ENCODE results near the gene ATP2C2. TPM values are rescaled to one million over a fixed set of nuclear protein-coding genes. Genes with fewer than 3 reads are reported as not detected.
"Not testable (repeated sequence)": the region's sequence is repeated elsewhere in the genome, so short reads cannot be mapped to it uniquely, and the experiment has no call there.

ATP2C2 gene
- total RNA-seq, 1 donor from 2014 or later, result not detected

DNA sequence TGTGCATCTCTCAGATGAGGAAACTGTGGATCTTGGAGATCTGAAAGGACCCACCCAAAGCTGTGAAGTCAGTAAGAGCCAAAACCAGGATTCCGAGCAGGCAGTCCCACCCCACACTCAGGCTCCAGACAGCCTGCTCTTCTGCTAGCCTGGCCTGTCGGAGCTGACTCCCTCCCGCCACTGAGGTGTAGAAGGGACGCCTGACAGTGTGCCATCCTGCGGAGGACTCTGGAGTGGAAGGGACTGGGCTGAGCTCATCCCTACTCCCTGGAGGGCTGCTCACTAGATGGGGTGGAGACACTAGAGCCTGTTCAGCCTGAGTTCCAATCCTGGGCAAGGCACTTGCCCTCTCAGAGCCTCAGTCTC lies 37.7 kb upstream of the ATP2C2 start:
- H3K36me3 Mint-ChIP-seq (ENCODE audit: low read depth), result no peaks in the 10 kb centered on the region
- peaks cover 2% of the 10 kb centered on the region for H3K27me3 Mint-ChIP-seq (ENCODE audit: low read depth)
- H3K27ac Mint-ChIP-seq, result no peak overlapping the region
- H3K4me1 Mint-ChIP-seq (ENCODE audit: low read depth), result no peaks in the 10 kb centered on the region
- H3K4me3 Mint-ChIP-seq (ENCODE audit: low read depth), result no peak overlapping the region
- H3K9me3 Mint-ChIP-seq, result peaks cover 5% of the 10 kb centered on the region
- intact Hi-C loops (cut with micrococcal nuclease), result no loop called here
- no peak for DNase-seq (ENCODE audit: low spot score)

DNA sequence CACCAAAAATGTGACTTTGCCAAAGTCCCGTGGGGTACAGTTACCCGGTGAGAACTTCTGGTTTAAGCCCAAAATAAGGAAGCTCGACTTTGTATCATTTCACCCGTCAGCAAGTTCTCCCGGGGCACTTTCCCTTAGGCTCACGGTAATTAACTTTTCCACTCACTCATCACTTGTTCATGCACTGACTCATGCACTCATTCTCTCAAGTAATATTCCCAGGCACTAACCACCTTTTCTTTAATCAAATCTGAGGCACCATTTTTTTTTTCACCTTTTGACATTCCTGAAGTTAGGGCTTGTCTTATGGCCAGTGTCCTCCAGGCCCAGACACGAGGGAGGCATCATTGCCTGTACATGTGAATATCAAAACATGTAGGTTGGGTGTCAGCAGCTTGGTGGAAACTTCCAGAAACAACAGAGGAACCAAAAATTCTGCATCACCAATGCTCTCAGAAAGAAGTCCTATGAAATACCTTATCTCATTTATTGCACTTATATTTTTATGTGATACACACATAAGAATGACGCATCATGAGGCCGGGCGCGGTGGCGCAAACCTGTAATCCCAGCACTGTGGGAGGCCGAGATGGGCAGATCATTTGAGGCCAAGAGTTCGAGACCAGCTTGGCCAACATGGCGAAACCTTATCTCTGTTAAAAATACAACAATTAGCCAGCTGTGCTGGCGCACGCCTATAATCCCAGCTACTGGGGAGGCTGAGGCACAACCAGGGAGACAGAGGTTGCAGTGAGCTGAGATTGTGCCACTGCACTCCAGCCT lies 36.1 kb upstream of the ATP2C2 start:
- H3K4me1 Mint-ChIP-seq (ENCODE audit: low read depth), result no peaks in the 10 kb centered on the region
- H3K4me3 Mint-ChIP-seq (ENCODE audit: low read depth), result no peak overlapping the region
- no peaks in the 10 kb centered on the region for H3K36me3 Mint-ChIP-seq (ENCODE audit: low read depth)
- H3K27me3 Mint-ChIP-seq (ENCODE audit: low read depth), result peaks cover 3% of the 10 kb centered on the region
- no peak overlapping the region for H3K27ac Mint-ChIP-seq
- intact Hi-C loops (cut with micrococcal nuclease), result no loop called here
- no peak for DNase-seq (ENCODE audit: low spot score)
- peaks cover 6% of the 10 kb centered on the region for H3K9me3 Mint-ChIP-seq

DNA sequence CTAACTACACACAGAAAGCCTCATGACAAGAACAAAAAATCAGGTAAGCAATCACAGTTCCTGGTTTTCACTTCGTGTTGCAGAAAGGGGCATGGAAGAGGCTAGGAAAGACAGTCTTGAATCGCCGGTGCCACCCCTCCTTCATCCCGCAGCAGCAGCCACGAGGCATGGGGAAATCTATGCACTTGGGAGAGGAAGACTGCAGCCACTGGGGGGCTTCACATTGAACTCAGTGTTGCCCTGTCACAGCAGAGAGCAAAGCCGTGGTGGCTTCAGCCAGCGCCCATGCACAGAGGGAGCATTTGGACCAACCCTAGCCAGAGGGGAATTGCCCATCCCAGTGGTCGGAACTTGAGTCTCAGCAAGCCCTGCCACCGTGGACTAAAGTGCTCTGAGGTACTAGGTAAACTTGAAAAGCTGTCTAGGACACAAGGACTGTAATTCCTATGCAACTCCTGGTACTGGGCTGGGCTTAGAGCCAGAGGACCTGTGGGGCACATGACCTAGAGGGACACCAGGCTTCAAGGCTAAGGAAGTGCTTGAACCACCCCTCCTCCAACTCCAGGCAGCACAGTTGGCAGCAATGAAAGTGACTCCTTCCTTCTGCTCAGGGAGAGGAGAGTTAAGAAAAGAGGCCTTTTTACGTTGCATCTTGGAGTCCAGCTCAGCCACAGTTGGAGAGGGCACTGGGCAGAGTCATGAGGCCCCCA lies 35.2 kb upstream of the ATP2C2 start:
- Mint-ChIP-seq H3K4me1 (ENCODE audit: low read depth) (no peaks in the 10 kb centered on the region), H3K27me3 (ENCODE audit: low read depth) (peaks cover 3% of the 10 kb centered on the region), H3K9me3 (peaks cover 10% of the 10 kb centered on the region), H3K36me3 (ENCODE audit: low read depth) (no peaks in the 10 kb centered on the region), H3K27ac (no peak overlapping the region), H3K4me3 (ENCODE audit: low read depth) (no peak overlapping the region)
- DNase-seq (ENCODE audit: low spot score), result no peak
- intact Hi-C loops (cut with micrococcal nuclease), result no loop called here

DNA sequence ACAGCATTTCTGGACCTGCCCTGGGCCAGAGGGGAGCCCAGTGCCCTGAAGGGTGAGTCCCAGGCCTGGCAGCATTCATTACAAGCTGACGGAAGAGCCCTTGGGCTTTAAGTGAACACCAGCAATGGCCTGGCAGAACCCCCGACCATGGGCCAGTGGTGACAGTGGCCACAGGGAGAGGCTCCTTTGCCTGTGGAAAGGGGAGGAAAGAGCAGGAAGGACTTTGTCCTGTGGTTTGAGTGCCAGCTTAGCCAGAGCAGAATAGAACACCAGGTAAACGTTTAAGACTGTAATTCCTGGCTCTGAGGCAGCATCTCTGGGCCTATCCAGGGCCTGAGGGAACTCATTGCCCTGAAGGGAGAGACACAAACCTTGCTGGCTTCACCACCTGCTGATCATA lies 34.3 kb upstream of the ATP2C2 start:
- Mint-ChIP-seq H3K36me3 (ENCODE audit: low read depth) (no peaks in the 10 kb centered on the region), H3K27ac (no peak overlapping the region), H3K4me1 (ENCODE audit: low read depth) (no peaks in the 10 kb centered on the region), H3K27me3 (ENCODE audit: low read depth) (peaks cover 4% of the 10 kb centered on the region), H3K4me3 (ENCODE audit: low read depth) (no peak overlapping the region), H3K9me3 (peaks cover 10% of the 10 kb centered on the region)
- intact Hi-C loops (cut with micrococcal nuclease), result no loop called here
- no peak for DNase-seq (ENCODE audit: low spot score)

DNA sequence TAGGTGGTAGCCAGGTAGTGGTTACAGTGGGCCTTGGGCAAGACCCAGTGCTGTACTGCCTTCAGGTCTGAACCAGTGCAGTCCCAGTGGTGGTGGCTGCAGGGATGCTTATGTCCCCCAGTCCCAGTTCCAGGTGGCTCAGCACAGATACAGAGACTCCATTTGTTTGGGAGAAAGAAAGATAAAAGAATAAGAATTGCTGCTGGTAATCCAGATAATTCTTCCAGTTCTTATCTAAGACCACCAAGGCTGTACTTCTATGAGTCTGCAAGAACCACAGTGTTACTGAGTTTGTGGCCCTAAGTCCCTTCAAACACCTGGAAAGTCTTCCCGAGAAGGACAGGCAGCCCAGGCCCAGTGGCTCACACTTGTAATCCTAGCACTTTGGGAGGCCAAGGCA lies 33.9 kb upstream of the ATP2C2 start:
- peaks cover 4% of the 10 kb centered on the region for H3K27me3 Mint-ChIP-seq (ENCODE audit: low read depth)
- peaks cover 10% of the 10 kb centered on the region for H3K9me3 Mint-ChIP-seq
- H3K36me3 Mint-ChIP-seq (ENCODE audit: low read depth), result no peaks in the 10 kb centered on the region
- no peak overlapping the region for H3K27ac Mint-ChIP-seq
- DNase-seq (ENCODE audit: low spot score), result no peak
- H3K4me3 Mint-ChIP-seq (ENCODE audit: low read depth), result no peak overlapping the region
- H3K4me1 Mint-ChIP-seq (ENCODE audit: low read depth), result no peaks in the 10 kb centered on the region
- intact Hi-C loops (cut with micrococcal nuclease), result no loop called here

DNA sequence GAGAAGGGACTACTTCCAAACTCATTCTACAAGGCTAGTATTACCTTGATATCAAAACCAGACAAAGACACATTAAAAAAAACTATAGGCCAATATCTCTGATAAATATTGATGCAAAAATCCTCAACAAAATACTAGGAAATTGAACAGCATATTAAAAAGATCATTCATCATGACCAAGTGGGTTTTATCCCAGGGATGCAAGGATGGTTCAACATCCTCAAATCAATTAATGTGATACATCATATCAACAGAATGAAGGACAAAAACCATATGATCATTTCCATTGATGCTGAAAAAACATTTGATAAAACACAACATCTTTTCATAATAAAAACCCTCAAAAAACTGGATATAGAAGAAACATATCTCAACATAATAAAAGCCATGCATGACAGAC lies 31.1 kb upstream of the ATP2C2 start:
- DNase-seq (ENCODE audit: low spot score); H3K27ac Mint-ChIP-seq; H3K36me3 Mint-ChIP-seq (ENCODE audit: low read depth); H3K27me3 Mint-ChIP-seq (ENCODE audit: low read depth); H3K4me1 Mint-ChIP-seq (ENCODE audit: low read depth); intact Hi-C loops (cut with micrococcal nuclease); H3K4me3 Mint-ChIP-seq (ENCODE audit: low read depth): not testable (repeated sequence)
- H3K9me3 Mint-ChIP-seq, result peaks cover 10% of the 10 kb centered on the region

DNA sequence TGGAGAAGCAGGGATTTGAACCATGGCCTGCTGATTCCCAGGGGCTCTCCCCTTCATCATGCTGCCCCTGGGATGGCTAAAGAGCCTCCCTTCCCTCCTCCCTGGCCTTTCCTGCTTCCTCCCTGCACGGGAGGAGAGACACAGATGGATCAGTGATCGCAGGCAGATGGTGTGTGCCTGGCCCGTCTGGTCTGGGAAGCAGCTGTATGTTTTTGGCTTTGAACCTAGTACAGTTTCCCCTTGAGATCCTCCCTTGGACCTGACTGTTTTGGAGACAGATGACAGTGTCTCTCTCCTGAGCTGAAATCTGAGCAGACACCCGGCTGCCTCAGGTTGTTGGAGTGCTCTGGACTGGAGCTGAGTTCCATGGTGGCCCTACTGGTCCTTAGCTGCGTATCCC lies 29.0 kb upstream of the ATP2C2 start:
- Mint-ChIP-seq H3K4me1 (ENCODE audit: low read depth) (no peaks in the 10 kb centered on the region), H3K4me3 (ENCODE audit: low read depth) (no peak overlapping the region), H3K27ac (no peak overlapping the region), H3K36me3 (ENCODE audit: low read depth) (no peaks in the 10 kb centered on the region), H3K9me3 (peaks cover 10% of the 10 kb centered on the region), H3K27me3 (ENCODE audit: low read depth) (peaks cover 4% of the 10 kb centered on the region)
- intact Hi-C loops (cut with micrococcal nuclease), result no loop called here
- no peak for DNase-seq (ENCODE audit: low spot score)

DNA sequence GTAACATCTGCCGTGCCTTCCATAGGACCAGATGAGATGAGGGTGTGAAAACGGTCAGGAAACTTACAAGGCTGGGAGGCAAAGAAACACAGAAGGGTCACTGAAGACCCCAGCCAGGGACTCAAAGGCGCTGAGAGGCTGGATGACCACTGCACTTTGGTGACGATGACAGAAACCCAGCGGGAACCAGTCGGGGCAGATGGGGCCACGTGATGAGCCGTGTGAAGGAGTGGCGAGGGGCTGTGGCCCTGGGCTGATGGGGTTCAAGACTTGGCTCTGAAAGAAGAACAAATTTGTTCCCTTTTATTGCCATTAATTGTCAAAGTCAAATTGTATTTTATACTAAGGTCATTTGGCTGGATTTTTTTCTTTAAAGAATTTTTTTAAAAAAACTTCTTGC lies 28.6 kb upstream of the ATP2C2 start:
- no peaks in the 10 kb centered on the region for H3K4me1 Mint-ChIP-seq (ENCODE audit: low read depth)
- peaks cover 4% of the 10 kb centered on the region for H3K27me3 Mint-ChIP-seq (ENCODE audit: low read depth)
- no peak overlapping the region for H3K4me3 Mint-ChIP-seq (ENCODE audit: low read depth)
- peaks cover 10% of the 10 kb centered on the region for H3K9me3 Mint-ChIP-seq
- no peak overlapping the region for H3K27ac Mint-ChIP-seq
- no peaks in the 10 kb centered on the region for H3K36me3 Mint-ChIP-seq (ENCODE audit: low read depth)
- intact Hi-C loops (cut with micrococcal nuclease), result no loop called here
- DNase-seq (ENCODE audit: low spot score), result no peak

DNA sequence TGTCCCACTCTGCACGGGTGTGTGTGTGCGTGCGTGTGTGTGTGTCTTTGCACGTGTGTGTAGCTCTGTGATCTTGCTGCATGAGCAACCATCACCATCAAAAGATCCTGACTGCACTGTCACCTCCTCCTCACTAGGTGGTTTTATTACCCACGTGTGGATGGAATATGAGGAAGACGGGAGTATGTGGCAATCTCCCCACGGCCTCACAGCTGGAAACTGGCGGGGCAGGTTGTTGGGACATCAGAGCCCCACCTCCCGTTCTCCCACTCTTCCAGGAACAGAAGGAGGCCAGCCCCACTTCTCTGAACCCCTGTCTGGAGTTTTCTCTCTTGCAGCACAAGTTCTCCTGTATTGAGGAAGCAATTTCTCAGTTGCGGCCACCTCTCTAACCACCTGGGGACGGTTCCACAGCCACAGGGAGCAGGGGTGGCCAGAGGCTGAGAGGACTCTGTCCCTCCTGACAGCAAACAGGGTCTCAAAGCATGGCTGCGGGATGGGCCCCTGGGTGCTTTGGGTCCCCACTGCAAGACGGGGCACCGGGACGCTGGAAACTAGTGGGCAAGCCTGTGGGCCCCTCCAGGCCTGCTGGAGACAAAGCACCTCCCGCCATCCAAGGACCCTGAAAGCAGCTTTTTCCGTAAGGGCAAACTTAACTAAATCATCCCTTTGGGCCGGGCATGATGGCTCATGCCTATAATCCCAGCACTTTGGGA lies 27.9 kb upstream of the ATP2C2 start:
- Mint-ChIP-seq H3K36me3 (ENCODE audit: low read depth) (no peaks in the 10 kb centered on the region), H3K27ac (no peak overlapping the region), H3K9me3 (peaks cover 7% of the 10 kb centered on the region), H3K4me3 (ENCODE audit: low read depth) (no peak overlapping the region), H3K27me3 (ENCODE audit: low read depth) (peaks cover 4% of the 10 kb centered on the region), H3K4me1 (ENCODE audit: low read depth) (no peaks in the 10 kb centered on the region)
- intact Hi-C loops (cut with micrococcal nuclease), result no loop called here
- no peak for DNase-seq (ENCODE audit: low spot score)

DNA sequence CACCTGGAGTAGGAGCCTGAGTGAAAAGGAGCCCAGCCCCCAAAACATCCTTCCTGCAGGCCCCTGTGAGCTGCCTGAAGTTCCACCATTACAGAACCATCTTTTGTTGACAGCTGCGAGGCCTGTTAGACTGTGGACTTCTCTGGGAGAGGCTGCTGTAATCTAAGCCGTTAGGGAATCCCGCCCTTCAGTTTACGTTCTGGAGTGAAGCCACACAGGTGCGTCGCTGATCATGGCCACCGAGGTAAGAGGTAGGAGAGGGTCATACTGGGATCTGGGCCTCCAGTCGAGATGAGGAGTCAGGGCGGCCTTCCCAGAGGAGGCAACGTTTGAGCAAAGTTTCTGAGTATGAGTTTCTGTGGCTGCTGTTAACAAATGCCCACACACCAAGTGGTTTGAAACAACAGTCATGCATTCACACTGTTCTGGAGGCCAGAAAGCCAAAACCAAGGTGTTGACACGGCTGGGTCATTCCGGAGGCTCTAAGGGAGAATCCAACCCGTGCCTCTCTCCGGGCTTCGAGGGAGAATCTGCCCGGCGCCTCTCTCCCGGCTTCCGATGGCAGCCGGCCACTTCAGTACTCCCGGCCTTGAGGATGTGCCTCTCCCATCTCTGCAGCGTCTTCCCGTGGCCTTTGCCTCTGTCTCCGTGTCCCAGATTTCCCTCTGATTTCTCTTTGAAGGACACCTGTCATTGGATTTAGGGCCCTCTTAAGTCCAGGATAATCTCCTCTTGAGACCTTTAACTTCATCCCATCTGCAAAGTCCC lies 26.6 kb upstream of the ATP2C2 start:
- DNase-seq (ENCODE audit: low spot score), result no peak
- no peak overlapping the region for H3K27ac Mint-ChIP-seq
- intact Hi-C loops (cut with micrococcal nuclease), result no loop called here
- H3K36me3 Mint-ChIP-seq (ENCODE audit: low read depth), result no peaks in the 10 kb centered on the region
- no peak overlapping the region for H3K4me3 Mint-ChIP-seq (ENCODE audit: low read depth)
- H3K27me3 Mint-ChIP-seq (ENCODE audit: low read depth), result peaks cover 1% of the 10 kb centered on the region
- H3K4me1 Mint-ChIP-seq (ENCODE audit: low read depth), result no peaks in the 10 kb centered on the region
- peaks cover 4% of the 10 kb centered on the region for H3K9me3 Mint-ChIP-seq

DNA sequence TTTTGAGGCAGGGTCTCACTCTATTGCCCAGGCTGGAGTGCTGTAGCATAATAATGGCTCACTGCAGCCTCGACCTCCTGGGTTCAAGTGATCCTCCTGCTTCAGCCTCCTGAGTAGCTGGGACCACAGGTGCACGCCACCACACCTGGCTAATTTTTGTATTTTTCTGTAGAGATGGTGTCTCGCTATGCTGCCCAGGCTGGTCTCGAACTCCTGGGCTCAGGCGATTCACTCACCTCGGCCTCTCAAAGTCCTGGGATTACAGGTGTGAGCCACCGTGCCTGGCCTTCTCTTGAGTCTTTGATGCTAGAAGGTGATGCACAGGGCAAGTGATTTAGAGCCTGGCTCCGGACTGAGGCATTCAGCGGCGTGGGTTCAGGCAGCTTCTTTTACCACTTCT lies 24.5 kb upstream of the ATP2C2 start:
- intact Hi-C loops (cut with micrococcal nuclease); DNase-seq (ENCODE audit: low spot score): not testable (repeated sequence)

DNA sequence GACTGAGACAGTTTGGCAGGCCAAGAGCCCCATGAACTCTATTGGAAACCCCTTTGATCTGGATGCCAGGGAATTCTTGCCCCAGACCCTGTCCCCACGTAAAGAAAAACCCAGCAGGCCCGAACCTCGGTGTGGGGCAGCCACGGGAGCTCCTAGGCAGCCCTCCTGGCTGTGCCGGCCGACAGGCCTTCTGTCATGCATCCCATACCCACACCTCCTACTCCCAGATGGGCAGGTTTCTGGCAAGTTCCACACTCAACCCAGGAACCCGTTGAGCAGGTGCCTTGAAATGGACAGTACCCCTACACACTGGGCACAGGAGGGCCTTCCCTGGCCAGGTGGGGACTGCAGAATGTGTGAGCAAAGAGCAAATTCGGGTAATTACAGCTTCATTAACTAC lies 23.6 kb upstream of the ATP2C2 start:
- Mint-ChIP-seq H3K27ac (no peak overlapping the region), H3K36me3 (ENCODE audit: low read depth) (no peaks in the 10 kb centered on the region), H3K4me3 (ENCODE audit: low read depth) (no peak overlapping the region), H3K9me3 (no peaks in the 10 kb centered on the region), H3K27me3 (ENCODE audit: low read depth) (no peaks in the 10 kb centered on the region), H3K4me1 (ENCODE audit: low read depth) (no peaks in the 10 kb centered on the region)
- no peak for DNase-seq (ENCODE audit: low spot score)
- intact Hi-C loops (cut with micrococcal nuclease), result no loop called here

More for the DNA sequence above, 24.5 kb upstream of the ATP2C2 start:
- H3K4me3 Mint-ChIP-seq (ENCODE audit: low read depth); H3K36me3 Mint-ChIP-seq (ENCODE audit: low read depth); H3K4me1 Mint-ChIP-seq (ENCODE audit: low read depth); H3K9me3 Mint-ChIP-seq; H3K27ac Mint-ChIP-seq; H3K27me3 Mint-ChIP-seq (ENCODE audit: low read depth): not testable (repeated sequence)
